PC-9 (cell line): ENCODE results near the gene FAM25G.
"Not testable (repeated sequence)": the region's sequence is repeated elsewhere in the genome, so short reads cannot be mapped to it uniquely, and the experiment has no call there.

ENCODE experiments used
- CTCF ChIP-seq: fragments of 200-600 bp; sonication (generic); conservative IDR thresholded peaks from 2 replicates; pipeline ENCODE4 v1.6.1; 2017; ENCODE audit warnings: mixed run types, antibody characterized with exemption, mild to moderate bottlenecking, moderate library complexity
- EZH2 ChIP-seq: fragments of 200-600 bp; sonication (generic); IDR thresholded peaks from 2 replicates; pipeline ENCODE4 v1.8.0; 2017; ENCODE audit warnings: antibody characterized with exemption, low read depth

- not testable (repeated sequence) for TF ChIP-seq CTCF, EZH2
Observed at GRCh38 chr10:47481768-47482181, 9.7 kb downstream of the FAM25G start.
